ENCODE measurements around the gene APH1A.
"Not testable (repeated sequence)": the region's sequence is repeated elsewhere in the genome, so short reads cannot be mapped to it uniquely, and the experiment has no call there.

APH1A gene

DNA sequence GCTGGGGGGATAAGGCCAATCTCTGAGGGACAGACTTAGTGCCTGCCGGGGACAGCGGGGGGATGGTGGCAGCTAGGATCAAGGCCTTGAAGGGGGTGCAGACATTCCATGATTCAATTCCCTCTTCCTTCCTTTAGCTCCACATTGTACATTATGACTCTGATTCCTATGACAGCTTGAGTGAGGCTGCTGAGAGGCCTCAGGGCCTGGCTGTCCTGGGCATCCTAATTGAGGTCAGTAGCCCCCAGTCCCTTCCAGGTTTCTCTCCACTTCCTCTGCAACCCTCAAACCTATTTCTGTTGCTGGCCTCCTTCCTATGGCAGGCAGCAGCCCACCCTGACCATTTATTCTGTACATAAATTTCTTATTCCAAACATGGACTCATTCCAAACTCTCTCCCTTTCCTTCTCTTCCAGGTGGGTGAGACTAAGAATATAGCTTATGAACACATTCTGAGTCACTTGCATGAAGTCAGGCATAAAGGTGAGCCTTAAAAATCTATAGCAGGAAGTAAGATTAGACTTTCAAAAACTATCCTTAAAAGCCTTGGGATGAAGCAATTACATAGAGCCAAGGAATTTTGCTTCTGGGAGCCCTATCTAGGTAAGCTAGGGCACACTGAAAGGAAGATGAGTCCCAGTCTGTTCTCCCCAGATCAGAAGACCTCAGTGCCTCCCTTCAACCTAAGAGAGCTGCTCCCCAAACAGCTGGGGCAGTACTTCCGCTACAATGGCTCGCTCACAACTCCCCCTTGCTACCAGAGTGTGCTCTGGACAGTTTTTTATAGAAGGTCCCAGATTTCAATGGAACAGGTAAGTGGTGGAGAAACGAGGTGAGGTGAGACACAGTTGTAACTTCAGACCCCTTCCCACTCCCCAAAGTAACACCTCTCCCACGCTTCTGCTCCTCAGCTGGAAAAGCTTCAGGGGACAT lies 6.2 kb downstream of the APH1A start:
- TF ChIP-seq POLR2A (IDR thresholded peaks at IDR 0.05; ENCODE audit: low read depth, low read length): no peak
- no peak for TF ChIP-seq TAF1 (IDR thresholded peaks at IDR 0.05; ENCODE audit: borderline replicate concordance, low read depth, low read length)
- no peak for TF ChIP-seq POLR2AphosphoS5 (IDR thresholded peaks at IDR 0.05; ENCODE audit: low read depth, low read length)
- FAIRE-seq (no peak), DNase-seq (ENCODE audit: insufficient read length) (no peak)

DNA sequence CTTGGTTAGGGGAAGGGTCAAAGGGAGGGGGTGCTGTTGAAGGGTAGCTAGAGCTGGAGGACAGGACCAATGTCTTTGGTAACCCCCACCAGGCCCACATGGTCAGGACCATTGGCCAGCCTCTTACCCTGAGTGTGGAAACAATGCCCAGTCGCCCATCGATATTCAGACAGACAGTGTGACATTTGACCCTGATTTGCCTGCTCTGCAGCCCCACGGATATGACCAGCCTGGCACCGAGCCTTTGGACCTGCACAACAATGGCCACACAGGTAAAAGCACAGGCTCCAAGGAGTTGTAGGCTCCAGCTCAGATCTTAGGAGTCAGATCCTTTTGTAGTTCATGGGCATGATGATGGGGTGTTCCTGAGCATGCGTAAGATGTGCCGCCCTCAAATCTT lies 7.4 kb downstream of the APH1A start:
- FAIRE-seq (no peak), DNase-seq (ENCODE audit: insufficient read length) (no peak)
- TF ChIP-seq TAF1 (IDR thresholded peaks at IDR 0.05; ENCODE audit: borderline replicate concordance, low read depth, low read length) (no peak), POLR2AphosphoS5 (IDR thresholded peaks at IDR 0.05; ENCODE audit: low read depth, low read length) (no peak), POLR2A (IDR thresholded peaks at IDR 0.05; ENCODE audit: low read depth, low read length) (0 out of 2 replicates have a peak, but pooled peaks have one; percentile 23)

DNA sequence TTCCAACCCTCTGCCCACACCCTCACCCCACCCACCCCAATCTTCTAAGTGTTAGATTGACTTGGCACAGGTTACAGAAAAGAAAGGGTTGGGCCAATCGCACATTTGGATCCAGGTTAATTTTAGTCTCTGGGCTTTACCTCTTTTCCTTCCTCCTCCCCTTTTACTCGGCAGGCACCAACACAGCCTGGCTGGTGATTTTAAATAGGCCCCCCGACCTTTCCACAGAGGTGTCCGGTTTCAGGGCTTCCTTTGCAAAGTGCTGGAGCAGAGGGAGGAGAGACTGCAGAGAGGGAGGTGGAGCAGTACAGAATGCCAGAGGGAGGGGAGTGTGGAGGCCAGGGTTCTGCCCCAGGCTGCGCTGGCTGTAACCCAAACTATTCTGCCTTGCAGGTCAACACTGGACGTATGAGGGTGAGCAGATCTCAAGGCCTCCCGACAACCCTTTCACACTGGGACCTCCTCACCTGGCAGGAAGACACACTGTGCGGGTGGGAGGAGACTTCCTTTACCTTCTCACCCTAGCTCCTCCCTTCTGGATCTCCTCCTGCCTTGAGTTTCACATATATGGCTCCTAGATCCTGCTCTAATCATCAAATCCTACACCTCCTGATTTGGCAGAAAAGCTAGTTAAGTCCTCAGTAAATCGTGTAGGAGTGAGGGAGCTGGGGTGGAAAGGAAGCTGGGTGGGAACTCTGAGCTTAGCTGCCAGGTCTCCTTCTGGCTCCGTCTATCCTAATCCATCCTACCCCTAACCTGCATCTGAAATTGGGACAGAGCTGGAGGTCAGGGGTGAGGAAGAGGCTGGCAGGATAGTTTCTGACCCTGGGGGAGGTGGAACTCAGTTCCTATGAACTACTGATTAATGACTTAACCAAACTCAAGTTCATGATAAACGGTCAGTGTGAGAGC lies 8.8 kb downstream of the APH1A start:
- FAIRE-seq (no peak), DNase-seq (ENCODE audit: insufficient read length) (no peak)
- TF ChIP-seq POLR2AphosphoS5 (IDR thresholded peaks at IDR 0.05; ENCODE audit: low read depth, low read length): no peak
- TF ChIP-seq POLR2A (IDR thresholded peaks at IDR 0.05; ENCODE audit: low read depth, low read length): no peak
- TF ChIP-seq TAF1 (IDR thresholded peaks at IDR 0.05; ENCODE audit: borderline replicate concordance, low read depth, low read length): no peak

DNA sequence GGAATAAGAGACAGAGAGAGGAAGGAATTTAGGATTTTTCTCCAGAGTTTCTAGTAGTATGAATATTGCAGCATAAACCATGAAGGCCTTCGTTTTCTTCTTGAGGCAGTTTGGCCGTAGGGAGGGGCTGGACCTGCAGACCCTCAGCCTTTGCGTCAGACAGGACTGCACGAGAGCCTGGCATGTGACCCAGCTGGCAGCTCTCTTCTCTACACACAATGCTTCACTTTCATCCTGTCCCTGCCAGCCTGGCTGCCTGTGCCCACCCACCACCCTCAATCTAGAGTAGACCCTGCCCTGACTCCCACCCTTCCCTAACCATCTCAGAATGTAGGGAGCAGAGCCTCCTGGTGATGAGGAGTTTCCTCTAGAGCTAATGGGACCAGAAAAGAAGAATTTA lies 9.6 kb downstream of the APH1A start:
- FAIRE-seq: no peak
- TF ChIP-seq TAF1 (IDR thresholded peaks at IDR 0.05; ENCODE audit: borderline replicate concordance, low read depth, low read length) (no peak), POLR2AphosphoS5 (IDR thresholded peaks at IDR 0.05; ENCODE audit: low read depth, low read length) (no peak), POLR2A (IDR thresholded peaks at IDR 0.05; ENCODE audit: low read depth, low read length) (no peak)

DNA sequence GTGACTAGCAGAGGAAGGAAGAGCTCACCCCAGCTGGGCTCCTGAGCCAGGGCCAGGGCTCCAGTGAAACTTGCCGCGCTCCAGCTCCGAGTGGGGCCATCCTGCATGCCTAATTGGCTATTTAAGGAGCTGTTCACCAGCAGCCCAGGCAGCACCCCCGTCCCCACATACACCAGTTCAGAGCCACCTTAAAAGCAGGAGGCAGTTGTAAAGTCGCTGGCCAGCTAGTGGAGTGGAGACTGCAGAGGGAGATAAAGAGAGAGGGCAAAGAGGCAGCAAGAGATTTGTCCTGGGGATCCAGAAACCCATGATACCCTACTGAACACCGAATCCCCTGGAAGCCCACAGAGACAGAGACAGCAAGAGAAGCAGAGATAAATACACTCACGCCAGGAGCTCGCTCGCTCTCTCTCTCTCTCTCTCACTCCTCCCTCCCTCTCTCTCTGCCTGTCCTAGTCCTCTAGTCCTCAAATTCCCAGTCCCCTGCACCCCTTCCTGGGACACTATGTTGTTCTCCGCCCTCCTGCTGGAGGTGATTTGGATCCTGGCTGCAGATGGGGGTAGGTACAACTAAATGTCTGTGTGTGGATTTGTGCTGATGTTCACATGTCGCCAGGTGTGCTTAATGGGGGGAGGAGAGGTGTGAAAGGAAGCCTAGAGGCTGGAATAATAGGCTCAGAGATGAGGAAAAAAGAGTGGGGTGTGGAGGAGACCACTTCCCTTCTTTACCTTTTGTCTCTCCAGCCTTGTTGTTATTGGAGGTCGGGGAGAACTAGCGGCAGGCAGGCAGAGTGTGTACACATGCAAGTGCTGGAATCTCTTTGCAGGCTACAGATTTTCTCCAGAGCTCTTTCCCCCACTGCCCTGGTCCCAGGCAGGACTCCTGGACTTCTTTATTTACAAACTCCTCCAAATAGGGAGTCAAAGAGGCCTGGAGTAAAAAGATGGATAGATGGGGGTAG lies 10.9 kb downstream of the APH1A start, which contains the start of gene CA14:
CA14 (plus strand) TSS at position 151 of the 962 bp plus-strand sequence; CDS start at position 506, 355 bp downstream.
- no peak for TF ChIP-seq TAF1 (IDR thresholded peaks at IDR 0.05; ENCODE audit: borderline replicate concordance, low read depth, low read length)
- TF ChIP-seq POLR2AphosphoS5 (IDR thresholded peaks at IDR 0.05; ENCODE audit: low read depth, low read length): no peak
- no peak for TF ChIP-seq POLR2A (IDR thresholded peaks at IDR 0.05; ENCODE audit: low read depth, low read length)
- FAIRE-seq (no peak), DNase-seq (ENCODE audit: insufficient read length) (no peak)

More for the DNA sequence above, 9.6 kb downstream of the APH1A start:
- DNase-seq (ENCODE audit: insufficient read length): no peak

DNA sequence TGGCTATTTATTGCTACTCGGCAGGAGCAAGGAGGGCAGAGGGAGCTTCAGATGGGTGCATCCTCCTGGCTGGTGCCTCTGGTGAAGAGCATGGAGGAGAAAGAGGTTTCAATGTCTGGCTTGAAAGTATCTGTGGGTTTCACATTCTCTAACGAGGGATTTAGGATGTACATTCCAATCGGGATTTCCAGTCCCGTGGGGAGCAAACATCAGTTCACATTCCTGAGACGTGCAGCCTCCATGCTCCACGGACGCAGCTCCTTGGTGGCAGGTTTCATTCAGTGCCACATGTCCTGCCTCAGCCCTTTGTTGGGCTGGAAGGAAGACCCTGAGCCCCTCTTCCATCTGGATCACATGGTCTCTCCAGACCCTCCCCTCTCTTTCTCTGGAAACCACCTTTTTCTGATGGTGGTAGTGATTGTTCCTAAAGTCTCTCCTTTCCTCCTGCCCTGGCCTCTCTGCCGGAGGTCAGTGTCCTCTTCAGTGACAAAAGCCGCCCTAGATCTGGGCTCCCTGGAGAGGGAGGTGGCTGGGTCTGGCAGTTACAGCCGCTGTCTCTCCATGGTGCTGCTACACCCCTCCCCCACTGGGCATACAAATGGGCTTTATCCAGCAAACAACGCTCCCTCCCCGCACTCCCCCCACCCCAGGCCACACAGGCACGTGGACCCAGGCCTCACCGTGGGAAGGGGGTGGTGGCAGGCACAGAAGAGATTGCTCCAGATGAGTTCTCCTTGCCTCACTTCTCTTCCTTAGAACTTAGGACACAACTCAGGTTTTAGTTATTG lies 12.1 kb downstream of the APH1A start:
- no peak for FAIRE-seq
- DNase-seq (ENCODE audit: insufficient read length): no peak
- TF ChIP-seq POLR2A (IDR thresholded peaks at IDR 0.05; ENCODE audit: low read depth, low read length) (no peak), TAF1 (IDR thresholded peaks at IDR 0.05; ENCODE audit: borderline replicate concordance, low read depth, low read length) (no peak), POLR2AphosphoS5 (IDR thresholded peaks at IDR 0.05; ENCODE audit: low read depth, low read length) (no peak)

DNA sequence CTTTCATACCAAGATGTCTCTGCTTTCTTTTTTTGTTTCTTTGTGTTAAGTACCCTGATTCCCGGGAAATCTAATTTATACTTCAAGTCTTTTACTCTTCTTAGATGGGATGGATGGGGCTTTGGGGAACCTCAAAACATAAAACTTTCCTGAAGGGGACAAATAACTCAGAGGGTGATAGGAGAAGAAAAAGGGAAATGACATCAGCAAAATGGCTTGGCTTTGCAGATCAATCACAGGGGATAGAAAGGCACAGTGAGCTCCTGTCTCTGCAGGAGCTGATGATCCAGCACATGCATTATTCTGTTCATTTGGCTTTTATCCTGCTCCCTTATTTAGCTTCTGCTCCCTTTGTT lies 12.6 kb downstream of the APH1A start:
- no peak for TF ChIP-seq TAF1 (IDR thresholded peaks at IDR 0.05; ENCODE audit: borderline replicate concordance, low read depth, low read length)
- no peak for TF ChIP-seq POLR2AphosphoS5 (IDR thresholded peaks at IDR 0.05; ENCODE audit: low read depth, low read length)
- TF ChIP-seq POLR2A (IDR thresholded peaks at IDR 0.05; ENCODE audit: low read depth, low read length): no peak
- FAIRE-seq: no peak

DNA sequence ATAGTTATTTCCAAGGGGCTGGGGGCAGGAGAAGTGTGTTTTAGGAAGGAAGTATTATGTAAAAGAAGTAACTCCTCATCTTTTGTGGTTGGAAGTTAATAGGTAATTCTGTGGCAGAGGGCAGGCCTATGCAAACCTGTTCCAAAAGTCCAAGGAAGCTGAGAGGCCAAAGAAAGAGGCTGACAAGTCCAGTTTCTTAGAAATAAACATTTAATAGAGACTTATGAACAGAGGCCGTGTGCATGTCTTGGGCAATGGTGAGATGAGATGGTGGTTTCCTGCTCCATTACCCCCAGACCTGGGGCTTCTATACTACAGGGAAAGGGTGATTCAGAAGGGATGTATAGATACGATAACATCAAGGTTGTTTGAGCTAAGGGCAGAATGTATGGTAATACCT lies 18.9 kb downstream of the APH1A start:
- FAIRE-seq (no peak), DNase-seq (ENCODE audit: insufficient read length) (no peak)
- TF ChIP-seq POLR2A (IDR thresholded peaks at IDR 0.05; ENCODE audit: low read depth, low read length) (no peak), POLR2AphosphoS5 (IDR thresholded peaks at IDR 0.05; ENCODE audit: low read depth, low read length) (no peak), TAF1 (IDR thresholded peaks at IDR 0.05; ENCODE audit: borderline replicate concordance, low read depth, low read length) (no peak)

More for the DNA sequence above, 12.6 kb downstream of the APH1A start:
- DNase-seq (ENCODE audit: insufficient read length): no peak

DNA sequence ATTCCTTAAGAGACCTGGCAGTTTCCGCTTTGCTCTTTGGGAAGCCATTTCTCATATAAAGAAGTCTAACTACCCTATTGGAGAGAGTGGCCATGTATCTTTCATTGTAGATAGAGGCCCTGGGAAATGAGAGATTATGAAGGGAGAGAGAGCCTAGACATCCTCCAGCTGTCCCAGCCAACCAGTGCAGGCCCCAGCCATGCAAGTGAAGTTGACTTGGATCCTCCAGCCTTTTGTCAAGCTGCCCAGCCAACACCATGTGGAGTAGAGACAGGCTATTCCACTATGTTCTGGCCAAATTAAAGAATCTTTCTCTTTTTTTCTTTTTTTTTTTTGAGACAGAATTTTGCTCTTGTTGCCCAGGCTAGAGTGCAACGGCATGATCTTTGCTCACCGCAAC lies 25.8 kb downstream of the APH1A start:
- TF ChIP-seq POLR2A (IDR thresholded peaks at IDR 0.05; ENCODE audit: low read depth, low read length): no peak
- no peak for TF ChIP-seq TAF1 (IDR thresholded peaks at IDR 0.05; ENCODE audit: borderline replicate concordance, low read depth, low read length)
- TF ChIP-seq POLR2AphosphoS5 (IDR thresholded peaks at IDR 0.05; ENCODE audit: low read depth, low read length): no peak
- FAIRE-seq: no peak
- DNase-seq (ENCODE audit: insufficient read length): no peak

DNA sequence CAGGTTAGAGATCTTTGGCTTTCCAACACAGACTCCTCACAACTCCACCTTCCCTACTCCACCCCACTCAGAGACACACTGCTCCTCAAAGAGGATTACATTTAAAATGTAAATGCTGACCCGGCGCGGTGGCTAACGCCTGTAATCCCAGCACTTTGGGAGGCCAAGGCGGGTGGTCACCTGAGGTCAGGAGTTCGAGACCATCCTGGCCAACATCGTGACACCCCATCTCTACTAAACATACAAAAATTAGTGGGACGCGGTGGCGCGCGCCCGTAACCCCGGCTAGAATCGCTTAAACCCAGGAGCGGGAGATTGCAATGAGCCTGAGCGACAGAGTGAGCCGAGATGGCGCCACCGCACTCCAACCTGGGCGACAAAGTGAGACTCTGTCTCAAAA lies 31.1 kb downstream of the APH1A start:
- FAIRE-seq (no peak), DNase-seq (ENCODE audit: insufficient read length) (no peak)
- TF ChIP-seq POLR2AphosphoS5 (IDR thresholded peaks at IDR 0.05; ENCODE audit: low read depth, low read length): no peak
- no peak for TF ChIP-seq POLR2A (IDR thresholded peaks at IDR 0.05; ENCODE audit: low read depth, low read length)
- TF ChIP-seq TAF1 (IDR thresholded peaks at IDR 0.05; ENCODE audit: borderline replicate concordance, low read depth, low read length): no peak

DNA sequence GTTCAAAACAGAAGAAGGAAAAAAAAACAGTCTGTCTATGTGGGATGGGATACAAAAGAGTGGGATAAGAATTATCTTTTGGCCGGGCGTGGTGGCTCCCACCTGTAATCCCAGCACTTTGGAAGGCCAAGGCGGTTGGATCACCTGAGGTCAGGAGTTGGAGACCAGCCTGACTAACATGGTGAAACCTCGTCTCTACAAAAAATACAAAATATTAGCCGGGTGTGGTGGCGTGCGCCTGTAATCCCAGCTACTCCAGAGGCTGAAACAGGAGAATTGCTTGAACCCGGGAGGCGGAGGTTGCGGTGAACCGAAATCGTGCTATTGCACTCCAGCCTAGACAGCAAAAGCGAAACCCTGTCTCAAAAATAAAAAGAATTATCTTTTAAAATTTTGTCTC lies 31.6 kb downstream of the APH1A start:
- not testable (repeated sequence) for FAIRE-seq; DNase-seq (ENCODE audit: insufficient read length)
